Measurements from ENCODE around the gene PDE4B. TPM values are rescaled to one million over a fixed set of nuclear protein-coding genes. Genes with fewer than 3 reads are reported as not detected.

Gene PDE4B
- total RNA-seq, 2 donors from 2014 or later = 1.6 to 12.2 TPM

DNA sequence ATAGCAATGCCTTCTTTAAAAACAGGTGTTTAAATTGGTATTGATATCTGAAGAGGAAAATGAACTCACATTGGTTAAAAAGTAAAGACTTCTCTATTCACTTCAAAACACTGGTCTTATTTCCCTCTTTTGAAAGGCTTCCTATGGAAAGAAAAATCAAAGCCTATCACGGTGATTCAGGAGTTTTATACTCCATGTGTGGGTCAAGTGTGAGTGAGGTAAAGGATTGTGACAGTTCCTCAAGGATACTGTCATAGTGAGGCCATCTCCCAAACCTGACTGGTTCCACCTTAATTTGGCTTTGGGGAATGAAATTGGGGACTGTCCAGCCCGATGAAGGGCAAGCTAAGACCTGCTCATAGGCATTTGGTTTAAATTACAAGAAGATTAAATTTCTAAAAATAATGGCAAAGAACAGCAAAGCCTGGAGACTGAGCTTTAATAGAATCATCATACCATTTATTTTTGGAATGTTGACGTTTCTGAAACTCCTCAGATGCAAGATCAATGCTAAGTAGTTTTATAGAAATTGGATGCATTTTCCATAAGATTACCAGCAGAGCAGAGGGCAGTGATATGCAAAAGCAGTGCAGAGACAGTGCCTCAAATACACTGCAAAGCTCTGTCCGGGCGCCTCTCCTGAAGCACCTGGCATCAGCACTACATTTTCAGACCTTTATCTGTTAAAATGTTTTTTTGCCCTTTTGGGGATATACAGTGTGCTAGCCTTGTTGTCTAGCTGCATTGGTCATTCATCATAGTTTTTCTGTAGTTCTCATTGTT lies 439.2 kb downstream of the PDE4B start:
- 53 to 57% methylated on average over 5 of the region's 5 CpGs for WGBS, 2 donors

DNA sequence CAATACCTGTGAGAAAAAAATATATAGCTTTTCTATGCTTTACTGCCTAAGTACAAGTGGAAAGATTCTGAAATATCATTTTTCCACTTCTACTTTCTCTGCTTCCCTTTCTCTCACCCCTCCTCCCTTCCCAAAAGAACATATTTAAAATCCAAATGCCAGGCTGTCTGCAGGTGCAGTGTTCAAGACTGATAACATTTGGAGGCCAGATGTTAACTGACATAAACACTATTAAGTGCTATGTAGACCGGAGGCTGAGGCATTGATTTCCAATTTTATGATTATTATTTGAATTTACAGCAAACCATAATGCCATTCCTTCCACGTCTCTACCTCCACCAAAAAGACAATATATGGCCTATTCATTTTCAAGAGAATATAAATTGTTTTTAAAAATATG lies 444.3 kb downstream of the PDE4B start:
- ATAC-seq (no peak), DNase-seq (no peak)
- Histone ChIP-seq H3K27me3 (no peaks in the 10 kb centered on the region), H3K4me1 (no peaks in the 10 kb centered on the region), H3K36me3 (replicated peaks in 1 of 2; ENCODE audit: insufficient read depth in 1 of 2, low read depth in 2 of 2) (no peaks in the 10 kb centered on the region), H3K27ac (no peak overlapping the region), H3K9me3 (no peaks in the 10 kb centered on the region), H3K4me3 (no peak overlapping the region)
- WGBS, 2 donors = 46 to 59% methylated on average over 2 of the region's 2 CpGs
- TF ChIP-seq, protein P1, sequence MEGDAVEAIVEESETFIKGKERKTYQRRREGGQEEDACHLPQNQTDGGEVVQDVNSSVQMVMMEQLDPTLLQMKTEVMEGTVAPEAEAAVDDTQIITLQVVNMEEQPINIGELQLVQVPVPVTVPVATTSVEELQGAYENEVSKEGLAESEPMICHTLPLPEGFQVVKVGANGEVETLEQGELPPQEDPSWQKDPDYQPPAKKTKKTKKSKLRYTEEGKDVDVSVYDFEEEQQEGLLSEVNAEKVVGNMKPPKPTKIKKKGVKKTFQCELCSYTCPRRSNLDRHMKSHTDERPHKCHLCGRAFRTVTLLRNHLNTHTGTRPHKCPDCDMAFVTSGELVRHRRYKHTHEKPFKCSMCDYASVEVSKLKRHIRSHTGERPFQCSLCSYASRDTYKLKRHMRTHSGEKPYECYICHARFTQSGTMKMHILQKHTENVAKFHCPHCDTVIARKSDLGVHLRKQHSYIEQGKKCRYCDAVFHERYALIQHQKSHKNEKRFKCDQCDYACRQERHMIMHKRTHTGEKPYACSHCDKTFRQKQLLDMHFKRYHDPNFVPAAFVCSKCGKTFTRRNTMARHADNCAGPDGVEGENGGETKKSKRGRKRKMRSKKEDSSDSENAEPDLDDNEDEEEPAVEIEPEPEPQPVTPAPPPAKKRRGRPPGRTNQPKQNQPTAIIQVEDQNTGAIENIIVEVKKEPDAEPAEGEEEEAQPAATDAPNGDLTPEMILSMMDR (IDR thresholded peaks at IDR 0.05) = no peak
- no peak for TF ChIP-seq POLR2A (IDR thresholded peaks at IDR 0.05)
- intact Hi-C loops (cut with DNase I) = no loop called here

More for the DNA sequence above, 439.2 kb downstream of the PDE4B start:
- no peak overlapping the region for H3K4me3 ChIP-seq
- no peak overlapping the region for H3K27ac ChIP-seq
- TF ChIP-seq, protein P1 (IDR thresholded peaks at IDR 0.05) = no peak
- no peak for TF ChIP-seq POLR2A (IDR thresholded peaks at IDR 0.05)
- DNase-seq = no peak
- H3K36me3 ChIP-seq (replicated peaks in 1 of 2; ENCODE audit: insufficient read depth in 1 of 2, low read depth in 2 of 2) = no peaks in the 10 kb centered on the region
- no peaks in the 10 kb centered on the region for H3K4me1 ChIP-seq
- intact Hi-C loops (cut with DNase I) = no loop called here
- H3K27me3 ChIP-seq = no peaks in the 10 kb centered on the region
- ATAC-seq = no peak
- H3K9me3 ChIP-seq = no peaks in the 10 kb centered on the region

- Histone ChIP-seq H3K4me3 (no peak overlapping the region), H3K27ac (no peak overlapping the region), H3K27me3 (no peaks in the 10 kb centered on the region), H3K9me3 (no peaks in the 10 kb centered on the region), H3K36me3 (replicated peaks in 1 of 2; ENCODE audit: insufficient read depth in 1 of 2, low read depth in 2 of 2) (no peaks in the 10 kb centered on the region), H3K4me1 (no peaks in the 10 kb centered on the region)
- intact Hi-C loops (cut with DNase I) = no loop called here
- DNase-seq = no peak
- whole genome bisulfite sequencing, 2 donors = 34 to 37% methylated on average over 5 of the region's 5 CpGs
- ATAC-seq = no peak
- TF ChIP-seq, protein P1 (IDR thresholded peaks at IDR 0.05) = no peak
- no peak for TF ChIP-seq POLR2A (IDR thresholded peaks at IDR 0.05)
Observed at GRCh38 chr1:66237722-66238479, 445.2 kb downstream of the PDE4B start.

- intact Hi-C loops (cut with DNase I) = no loop called here
- WGBS, 2 donors = 65 to 68% methylated on average over 2 of the region's 2 CpGs
- ATAC-seq (no peak), DNase-seq (no peak)
- H3K4me1 ChIP-seq = no peaks in the 10 kb centered on the region
- no peak for TF ChIP-seq POLR2A (IDR thresholded peaks at IDR 0.05)
- no peaks in the 10 kb centered on the region for H3K27me3 ChIP-seq
- no peak overlapping the region for H3K27ac ChIP-seq
- H3K36me3 ChIP-seq (replicated peaks in 1 of 2; ENCODE audit: insufficient read depth in 1 of 2, low read depth in 2 of 2) = no peaks in the 10 kb centered on the region
- H3K4me3 ChIP-seq = no peak overlapping the region
- no peaks in the 10 kb centered on the region for H3K9me3 ChIP-seq
Observed at GRCh38 chr1:66239834-66240233, 447.1 kb downstream of the PDE4B start.

Measured in body of pancreas (tissue), 4 donors.